GM21529 (cell line): ENCODE results near the gene ZNF280D.
"Not testable (repeated sequence)": the region's sequence is repeated elsewhere in the genome, so short reads cannot be mapped to it uniquely, and the experiment has no call there.

Source experiments
- ATAC-seq: cut with Tn5 transposase; IDR thresholded peaks from one replicate; pipeline ENCODE4 v1.9.1; 2021; ENCODE audit not compliant: unreplicated experiment

Gene ZNF280D

DNA sequence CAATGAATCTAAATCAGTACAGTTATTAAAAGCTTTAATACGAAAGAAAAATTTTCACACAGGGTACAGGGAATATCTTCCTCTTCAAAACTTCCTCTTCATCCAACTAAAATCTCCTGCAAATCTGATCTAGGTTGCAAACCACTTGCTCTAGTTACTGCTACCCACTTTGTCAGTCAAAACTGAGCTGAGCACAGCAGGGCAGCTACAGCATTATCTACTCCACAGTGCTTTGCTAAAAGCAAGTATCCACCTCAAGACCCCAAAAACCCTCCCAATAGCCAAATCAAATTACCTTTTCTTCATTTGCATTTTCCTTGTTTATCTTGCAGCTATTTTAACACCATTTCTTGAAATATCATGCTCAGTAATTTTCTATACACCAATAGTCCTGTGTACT is 14.7 kb downstream of the ZNF280D start:
- no peak for ATAC-seq

DNA sequence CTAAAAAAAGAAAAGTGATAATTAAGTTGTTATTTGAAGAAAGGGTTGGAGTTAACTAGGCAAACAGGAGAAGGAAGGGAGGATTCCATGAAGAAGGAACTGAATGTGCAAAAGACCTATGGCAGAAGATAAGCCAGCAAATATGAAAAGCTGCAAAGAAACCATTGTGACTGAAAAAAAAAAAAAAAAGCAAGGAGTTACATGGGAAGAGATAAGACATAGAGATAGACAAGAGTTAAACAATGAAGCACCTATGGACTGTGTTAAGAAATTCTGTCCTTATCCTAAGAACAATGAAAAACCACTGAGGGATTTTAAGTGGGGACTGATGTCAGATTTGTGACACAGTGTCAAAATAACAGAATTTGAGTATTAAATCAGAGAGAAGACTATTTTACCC is 17.0 kb downstream of the ZNF280D start:
- ATAC-seq, result no peak

- ATAC-seq, result no peak
Observed at GRCh38 chr15:56715220-56715619, 18.1 kb downstream of the ZNF280D start.

- ATAC-seq, result not testable (repeated sequence)
Observed at GRCh38 chr15:56709502-56709901, 23.8 kb downstream of the ZNF280D start.

DNA sequence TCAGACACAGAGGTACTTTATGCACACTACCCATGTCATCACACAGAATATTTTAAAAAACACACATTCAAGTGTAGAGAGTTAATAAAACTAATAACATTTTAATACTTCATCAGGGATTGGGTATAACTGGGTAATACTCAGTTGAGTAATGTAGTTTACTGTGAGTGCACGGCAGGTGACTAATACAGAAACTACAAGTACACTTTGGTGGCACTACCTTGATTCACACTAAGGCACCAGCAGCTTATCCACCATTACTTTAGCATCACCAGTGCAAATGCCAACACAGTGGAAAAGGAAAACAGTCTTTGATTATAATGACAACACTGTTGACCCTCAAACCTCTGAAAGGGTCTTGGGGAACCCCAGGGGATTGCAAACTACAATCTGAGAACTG is 33.6 kb downstream of the ZNF280D start:
- ATAC-seq, result peak; percentile 41

- no peak for ATAC-seq
Observed at GRCh38 chr15:56698270-56698669, 35.0 kb downstream of the ZNF280D start.

DNA sequence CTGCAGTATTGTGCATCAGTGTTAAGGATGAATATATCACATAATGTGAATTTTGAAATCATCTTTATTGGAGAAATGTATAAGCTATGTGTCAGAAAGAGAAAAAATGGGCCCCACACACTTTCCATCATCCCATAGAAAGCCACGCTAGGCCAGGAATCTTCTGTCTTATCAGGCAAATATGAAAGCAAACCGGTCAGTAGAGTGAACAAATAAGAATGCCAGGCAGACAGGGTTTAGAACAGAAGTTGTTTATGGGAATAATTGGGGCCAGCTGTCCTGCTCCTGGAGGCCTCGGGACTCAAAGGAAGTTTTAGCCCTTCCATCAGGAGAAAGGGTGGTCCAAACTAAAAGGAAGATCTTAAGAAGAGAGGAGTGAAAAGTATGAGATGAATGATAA is 39.5 kb downstream of the ZNF280D start:
- ATAC-seq, result no peak

- ATAC-seq, result no peak
Observed at GRCh38 chr15:56690733-56691132, 42.6 kb downstream of the ZNF280D start.

- ATAC-seq, result no peak
Observed at GRCh38 chr15:56683908-56684307, 49.4 kb downstream of the ZNF280D start.

- no peak for ATAC-seq
Observed at GRCh38 chr15:56681113-56681512, 52.2 kb downstream of the ZNF280D start.

DNA sequence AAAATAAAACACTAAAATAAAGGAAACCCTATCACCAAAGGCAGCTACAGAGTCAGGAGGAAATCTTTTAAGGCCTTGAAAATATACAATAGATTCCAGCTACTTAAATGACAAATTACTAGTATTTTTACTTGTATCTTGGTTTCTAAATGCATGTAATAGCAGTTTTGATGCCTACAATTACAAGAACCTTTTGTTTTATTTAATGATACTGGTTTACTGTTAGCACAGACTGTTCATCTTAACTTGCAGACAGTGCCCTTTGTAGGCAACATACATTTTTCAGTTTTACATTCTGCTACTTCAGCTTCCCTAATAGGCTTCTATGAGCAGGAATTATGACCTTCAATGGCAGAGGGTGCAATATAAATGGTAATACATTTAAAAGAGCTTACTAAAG is 54.1 kb downstream of the ZNF280D start:
- ATAC-seq, result no peak

DNA sequence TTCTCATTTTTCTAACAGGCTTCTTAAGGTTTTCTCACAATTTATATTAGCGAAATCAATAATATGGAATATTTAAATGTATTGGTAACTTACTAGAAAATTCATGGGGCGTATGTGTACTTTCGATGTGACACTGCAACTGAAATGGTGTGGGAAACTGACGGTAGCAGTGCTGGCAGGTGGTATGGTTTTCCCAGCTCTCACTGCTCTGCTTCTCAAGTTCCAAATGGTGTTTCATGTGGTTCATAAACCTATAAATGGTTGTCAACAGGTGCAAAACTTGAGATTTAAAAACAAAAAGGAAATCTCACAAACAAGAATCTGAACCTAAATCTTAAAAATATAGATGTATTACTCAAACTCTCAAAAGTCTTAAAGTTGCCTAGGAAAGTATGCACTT is 54.7 kb downstream of the ZNF280D start:
- ATAC-seq, result no peak

DNA sequence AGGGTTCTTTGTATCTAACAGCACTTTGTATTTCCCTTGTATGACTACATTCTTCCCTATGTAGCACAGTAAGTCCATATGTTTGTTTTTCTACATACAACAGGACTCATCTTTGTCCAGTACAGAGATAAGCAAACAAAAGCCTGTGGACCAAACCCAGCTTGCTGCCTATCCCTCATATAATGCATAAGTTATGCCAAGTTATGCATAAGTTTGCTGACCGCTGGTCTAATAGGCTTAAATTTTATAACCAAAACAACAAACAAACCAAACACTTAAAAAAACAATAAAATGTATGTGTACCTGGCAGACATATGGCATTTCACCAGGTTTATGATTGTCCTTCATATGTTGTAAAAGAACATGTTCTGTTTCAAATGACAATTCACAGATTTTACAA is 56.0 kb downstream of the ZNF280D start:
- ATAC-seq, result no peak

- no peak for ATAC-seq
Observed at GRCh38 chr15:56675930-56676329, 57.4 kb downstream of the ZNF280D start.

GRCh38 chr15:56674857-56675256 is 58.5 kb downstream of the ZNF280D start:
- ATAC-seq, result no peak

DNA sequence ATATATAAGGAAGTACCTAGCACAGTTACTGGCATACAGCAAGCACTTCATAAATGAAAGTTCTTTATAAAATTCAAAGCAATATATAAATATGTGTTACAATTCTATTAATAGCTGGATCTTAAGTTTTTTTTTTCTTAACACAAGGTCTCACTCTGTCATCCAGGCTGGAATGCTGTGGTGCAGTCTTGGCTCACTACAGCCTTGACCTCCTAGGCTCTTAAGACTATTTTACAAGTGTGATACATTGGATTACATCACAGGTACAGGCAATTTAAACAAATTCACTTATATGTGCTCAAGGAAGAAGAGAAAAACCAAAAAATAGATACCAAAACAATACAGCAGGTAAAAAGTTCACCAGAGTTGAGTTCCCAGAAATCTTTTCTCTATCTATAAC is 60.6 kb downstream of the ZNF280D start:
- no peak for ATAC-seq

DNA sequence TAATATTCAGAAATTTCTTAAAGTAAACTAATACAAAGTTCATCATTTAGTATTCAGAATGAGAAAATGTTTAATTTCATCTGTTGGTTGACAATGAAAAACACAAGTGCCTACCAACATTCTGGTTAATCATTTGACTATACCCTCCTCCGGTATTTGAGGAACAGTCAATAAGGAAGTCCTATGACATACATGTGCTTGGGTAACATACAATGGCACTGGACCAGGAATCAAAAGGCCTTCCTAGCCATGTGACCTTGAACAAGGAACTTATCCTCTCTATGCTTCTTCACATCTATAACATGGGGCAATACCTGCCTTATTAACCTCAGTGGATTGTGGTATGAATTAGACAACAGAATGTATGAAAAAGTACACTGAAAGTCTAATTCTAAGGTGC is 65.8 kb downstream of the ZNF280D start:
- ATAC-seq, result no peak

DNA sequence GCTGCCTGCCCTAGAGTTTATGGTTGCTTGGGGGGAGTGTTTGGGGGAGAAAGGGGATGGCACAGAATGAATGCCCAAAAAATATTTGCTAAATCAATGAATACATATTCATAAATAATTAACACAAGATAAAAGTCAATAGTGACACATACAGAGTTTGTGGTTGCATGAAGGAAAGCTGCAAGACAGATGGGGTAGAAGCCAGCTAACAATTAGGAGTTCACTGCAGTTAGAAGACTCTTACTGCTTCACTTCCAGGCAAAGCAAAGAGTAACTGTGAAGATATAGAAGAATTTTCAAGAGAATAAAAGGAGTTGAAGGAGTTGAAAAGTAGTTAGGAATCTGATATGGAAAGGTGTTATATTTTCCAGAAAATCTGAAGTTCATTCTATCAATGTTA is 72.4 kb downstream of the ZNF280D start:
- ATAC-seq, result no peak

DNA sequence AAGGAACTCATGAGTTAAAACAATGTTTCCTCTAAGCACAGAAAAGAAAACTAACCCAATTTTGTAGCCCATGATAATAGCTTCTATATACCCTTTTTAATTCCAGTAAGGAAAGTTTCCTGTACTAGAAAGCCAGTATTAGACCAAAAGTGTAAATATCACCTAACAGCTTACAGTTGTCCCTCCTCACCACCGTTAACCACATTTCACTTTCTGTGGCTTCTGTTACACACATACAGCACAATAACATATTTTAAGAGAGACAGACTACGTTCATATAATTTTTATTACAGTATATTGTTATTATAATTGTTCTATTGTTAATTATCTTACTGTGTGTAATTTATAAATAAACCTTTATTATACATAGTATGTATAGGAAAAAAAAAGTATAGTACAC is 74.1 kb downstream of the ZNF280D start:
- ATAC-seq, result no peak

GRCh38 chr15:56654624-56655023 is 78.7 kb downstream of the ZNF280D start:
- no peak for ATAC-seq

DNA sequence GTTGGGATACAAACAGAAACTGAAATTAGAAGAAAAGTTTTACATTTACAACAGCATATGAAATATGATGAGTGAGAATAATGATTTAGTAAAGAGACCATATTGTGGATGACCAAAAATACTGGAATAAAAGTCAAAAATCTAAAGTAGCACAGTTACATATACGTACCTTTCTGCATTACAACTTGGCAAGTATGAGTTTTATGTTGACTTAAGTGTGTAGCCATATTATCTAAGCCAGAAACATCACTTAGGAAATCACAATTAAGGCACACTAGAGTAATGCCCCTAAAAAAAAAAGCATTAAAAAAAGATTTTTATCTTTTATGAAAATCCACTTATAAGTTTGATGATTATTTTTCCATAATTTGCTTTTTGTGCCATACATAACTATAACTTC is 79.1 kb downstream of the ZNF280D start:
- no peak for ATAC-seq

- ATAC-seq, result no peak
Observed at GRCh38 chr15:56653787-56654186, 79.5 kb downstream of the ZNF280D start.

- no peak for ATAC-seq
Observed at GRCh38 chr15:56653107-56653506, 80.2 kb downstream of the ZNF280D start.

DNA sequence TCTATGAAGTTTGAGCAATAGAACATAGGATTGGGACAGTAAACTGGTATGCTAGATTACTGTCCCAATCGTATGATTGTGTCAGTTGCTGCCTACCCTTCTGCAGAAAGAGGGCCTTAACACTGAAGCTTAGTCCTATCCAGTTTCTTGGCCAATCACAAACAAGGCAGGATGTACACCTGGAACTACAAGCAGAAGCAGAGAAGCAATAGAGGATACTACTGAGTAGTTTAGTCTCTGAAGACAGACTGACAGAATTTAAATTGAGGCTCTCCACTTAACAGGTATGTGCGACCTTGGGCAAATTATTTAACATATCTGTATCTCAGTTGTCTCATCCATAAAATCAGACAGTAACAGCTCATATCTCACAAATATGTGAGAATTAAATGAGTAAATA is 85.0 kb downstream of the ZNF280D start:
- no peak for ATAC-seq
